ENCODE measurements around the gene ECE1. TPM values are rescaled to one million over a fixed set of nuclear protein-coding genes. Genes with fewer than 3 reads are reported as not detected.
A peak's percentile ranks its signal among the peaks of the same experiment; 100 is the strongest.

ECE1 gene
- total RNA-seq, 5 donors from 2014 or later (not counting 1 experiment from before 2014, with no cell fraction given), result 81.0 to 94.5 (median 87.1) TPM

GRCh38 chr1:21313203-21313885 lies 23.1 kb upstream of the ECE1 start:
- CTCF ChIA-PET, result interaction anchor here (0.6 to 1.4 kb wide), 2 partner anchors 20 to 824 kb away, joined by 3 read pairs; no protein-coding TSS in a partner anchor
- Mint-ChIP-seq H3K4me1 (peaks cover 50 to 56% (median 52%) of the 10 kb centered on the region in 3 donors), H3K9me3 (no peaks in the 10 kb centered on the region), H3K4me3 (no peak overlapping the region), H3K36me3 (peaks cover 15% of the 10 kb centered on the region), H3K27me3 (no peaks in the 10 kb centered on the region), H3K27ac (peak overlapping the region; percentile 19 to 25)
- 98% methylated on average over 4 of the region's 6 CpGs for WGBS (ENCODE audit: insufficient coverage)
- POLR2A ChIA-PET, result interaction anchor here in 1 of 2 donors (0.6 kb wide), 1 partner anchor 87 kb away, joined by 12 read pairs; no protein-coding TSS in a partner anchor
- Histone ChIP-seq H3K36me3 (ENCODE audit: control insufficient read depth in 2 of 2, extremely low read depth in 1 of 2, insufficient read depth in 1 of 2, low read length in 1 of 2) (peaks cover 0 to 6% of the 10 kb centered on the region in 2 donors), H3K9me3 (no peaks in the 10 kb centered on the region), H3K4me1 (ENCODE audit: control insufficient read depth in 1 of 2, extremely low read depth in 1 of 2, insufficient read depth in 2 of 2, low read length in 2 of 2) (peaks cover 7 to 40% of the 10 kb centered on the region in 2 experiments), H3K27ac (ENCODE audit: low read length) (no peak overlapping the region), H3K4me3 (ENCODE audit: control insufficient read depth in 1 of 2, extremely low read depth in 1 of 2, low read length in 1 of 2) (no peak overlapping the region), H3K27me3 (replicated peaks in 1 of 2; ENCODE audit: control insufficient read depth in 2 of 2, extremely low read depth in 1 of 2, insufficient read depth in 2 of 2, low read length in 1 of 2) (no peaks in the 10 kb centered on the region)
- ATAC-seq (replicated peaks in 1 of 4) (no peak), DNase-seq (no peak)

DNA sequence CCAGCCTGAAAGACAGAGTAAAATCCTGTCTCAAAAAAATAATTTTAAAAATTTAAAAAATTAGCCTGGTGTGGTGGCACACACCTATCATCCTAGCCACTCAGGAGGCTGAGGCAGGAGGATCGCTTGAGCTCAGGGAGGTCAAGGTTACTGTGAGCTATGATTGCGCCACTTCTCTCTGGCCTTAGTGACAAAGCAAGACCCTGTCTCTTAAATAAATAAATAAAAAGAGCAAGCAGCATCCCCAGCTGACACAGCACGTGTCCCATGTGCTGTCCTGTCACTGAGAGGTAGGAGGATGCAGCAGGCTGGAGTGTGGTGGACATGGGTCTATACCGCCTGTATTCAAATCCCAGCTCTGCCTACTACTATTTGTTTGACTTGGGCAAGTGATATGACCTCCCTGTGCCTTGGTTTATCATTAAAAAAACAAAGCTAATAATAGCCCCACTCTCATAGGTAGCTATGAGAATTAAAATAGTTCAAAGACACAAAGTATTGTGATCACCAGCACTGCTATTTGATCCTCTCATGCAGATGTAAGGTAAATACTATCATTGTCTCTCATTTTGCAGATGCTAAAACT lies 22.2 kb upstream of the ECE1 start:
- CTCF ChIA-PET, result interaction anchor here in 1 of 2 donors (0.6 kb wide), 1 partner anchor 823 kb away, joined by 3 read pairs; no protein-coding TSS in a partner anchor
- Histone ChIP-seq H3K4me1 (ENCODE audit: control insufficient read depth in 1 of 2, extremely low read depth in 1 of 2, insufficient read depth in 2 of 2, low read length in 2 of 2) (peaks cover 15 to 45% of the 10 kb centered on the region in 2 experiments), H3K4me3 (ENCODE audit: control insufficient read depth in 1 of 2, extremely low read depth in 1 of 2, low read length in 1 of 2) (no peak overlapping the region), H3K27me3 (replicated peaks in 1 of 2; ENCODE audit: control insufficient read depth in 2 of 2, extremely low read depth in 1 of 2, insufficient read depth in 2 of 2, low read length in 1 of 2) (no peaks in the 10 kb centered on the region), H3K27ac (ENCODE audit: low read length) (no peak overlapping the region), H3K9me3 (no peaks in the 10 kb centered on the region), H3K36me3 (ENCODE audit: control insufficient read depth in 2 of 2, extremely low read depth in 1 of 2, insufficient read depth in 1 of 2, low read length in 1 of 2) (peaks cover 0 to 3% of the 10 kb centered on the region in 2 donors)
- ATAC-seq (replicated peaks in 1 of 4), result no peak
- Mint-ChIP-seq H3K27ac (no peak overlapping the region), H3K9me3 (no peaks in the 10 kb centered on the region), H3K4me1 (peaks cover 55 to 61% (median 58%) of the 10 kb centered on the region in 3 donors), H3K36me3 (peaks cover 11% of the 10 kb centered on the region), H3K27me3 (no peaks in the 10 kb centered on the region), H3K4me3 (no peak overlapping the region)
- WGBS (ENCODE audit: insufficient coverage), result no CpG with 5 or more reads among the region's 4 CpGs
- POLR2A ChIA-PET, result interaction anchor here (0.6 to 0.7 kb wide), 4 partner anchors 14 to 1990 kb away, joined by 3 to 12 read pairs (median 5); no protein-coding TSS in a partner anchor
- DNase-seq, result no peak

- Mint-ChIP-seq H3K4me3 (no peak overlapping the region), H3K27ac (peak overlapping the region in 1 of 2 donors; percentile 28), H3K27me3 (no peaks in the 10 kb centered on the region), H3K36me3 (peaks cover 11% of the 10 kb centered on the region), H3K9me3 (no peaks in the 10 kb centered on the region), H3K4me1 (peaks cover 59 to 63% (median 63%) of the 10 kb centered on the region in 3 donors)
- 96% methylated on average over 5 of the region's 6 CpGs for WGBS (ENCODE audit: insufficient coverage)
- H3K4me3 ChIP-seq (ENCODE audit: control insufficient read depth in 1 of 2, extremely low read depth in 1 of 2, low read length in 1 of 2), result no peak overlapping the region
- no peak for DNase-seq
- no peak for ATAC-seq (replicated peaks in 1 of 4)
- H3K27ac ChIP-seq (ENCODE audit: low read length), result no peak overlapping the region
- ChIA-PET POLR2A (no interaction called here), CTCF (no interaction called here)
- no peaks in the 10 kb centered on the region for H3K27me3 ChIP-seq (replicated peaks in 1 of 2; ENCODE audit: control insufficient read depth in 2 of 2, extremely low read depth in 1 of 2, insufficient read depth in 2 of 2, low read length in 1 of 2)
- H3K9me3 ChIP-seq, result no peaks in the 10 kb centered on the region
- H3K36me3 ChIP-seq (ENCODE audit: control insufficient read depth in 2 of 2, extremely low read depth in 1 of 2, insufficient read depth in 1 of 2, low read length in 1 of 2), result no peaks in the 10 kb centered on the region
- peaks cover 18 to 57% of the 10 kb centered on the region in 2 experiments for H3K4me1 ChIP-seq (ENCODE audit: control insufficient read depth in 1 of 2, extremely low read depth in 1 of 2, insufficient read depth in 2 of 2, low read length in 2 of 2)
Observed at GRCh38 chr1:21311016-21311415, 20.8 kb upstream of the ECE1 start.

DNA sequence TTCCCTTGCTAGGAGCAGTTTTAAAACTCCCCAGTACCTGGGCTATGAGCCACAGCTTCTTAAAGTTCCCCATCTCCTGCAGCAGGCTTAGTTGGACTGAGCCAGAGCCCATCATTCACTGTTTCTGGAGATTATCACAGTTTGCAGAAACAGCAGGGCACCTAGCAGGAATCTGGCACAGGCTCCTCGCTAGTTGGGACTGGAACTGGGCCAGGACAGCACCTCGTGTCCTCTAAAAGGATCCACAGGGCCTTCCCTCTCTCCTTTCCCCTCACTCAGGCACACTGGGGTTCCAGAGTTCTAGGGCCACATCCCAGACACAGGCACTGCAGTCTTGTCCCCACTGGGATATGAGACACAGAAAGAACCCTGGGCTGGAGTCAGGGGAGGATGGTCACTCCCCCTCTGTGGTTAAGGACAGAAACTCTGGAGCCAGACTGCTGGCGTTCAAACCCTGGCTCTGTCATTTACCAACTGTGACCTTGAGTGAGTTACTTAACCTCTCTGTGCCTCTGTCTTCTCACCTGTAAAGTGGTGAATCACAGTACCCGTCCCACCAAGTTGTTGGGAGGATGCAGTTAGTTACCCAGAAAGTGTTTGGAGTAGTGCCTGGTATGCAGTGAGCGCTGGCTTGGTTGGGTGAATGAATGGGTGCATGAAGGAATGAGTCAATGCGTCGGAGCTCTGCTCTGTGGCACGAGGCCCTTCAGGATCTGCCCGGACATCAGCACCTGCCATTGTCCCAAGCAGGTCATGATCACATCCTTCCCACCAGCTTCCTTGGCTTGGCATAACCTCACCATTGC lies 18.8 kb upstream of the ECE1 start:
- Mint-ChIP-seq H3K36me3 (peaks cover 7% of the 10 kb centered on the region), H3K9me3 (no peaks in the 10 kb centered on the region), H3K27me3 (no peaks in the 10 kb centered on the region), H3K27ac (peak overlapping the region; percentile 31 to 79), H3K4me3 (no peak overlapping the region), H3K4me1 (peaks cover 64 to 71% (median 69%) of the 10 kb centered on the region in 3 donors)
- WGBS (ENCODE audit: insufficient coverage), result 82% methylated on average over 6 of the region's 9 CpGs
- ChIA-PET POLR2A (interaction anchor here (0.6 kb wide), 3 partner anchors 15 to 38 kb away, joined by 3 to 6 read pairs (median 4); no protein-coding TSS in a partner anchor), CTCF (interaction anchor here in 1 of 2 donors (0.6 kb wide), 1 partner anchor 39 kb away, joined by 5 read pairs; no protein-coding TSS in a partner anchor)
- H3K27me3 ChIP-seq (replicated peaks in 1 of 2; ENCODE audit: control insufficient read depth in 2 of 2, extremely low read depth in 1 of 2, insufficient read depth in 2 of 2, low read length in 1 of 2), result no peaks in the 10 kb centered on the region
- H3K36me3 ChIP-seq (ENCODE audit: control insufficient read depth in 2 of 2, extremely low read depth in 1 of 2, insufficient read depth in 1 of 2, low read length in 1 of 2), result no peaks in the 10 kb centered on the region
- H3K4me1 ChIP-seq (ENCODE audit: control insufficient read depth in 1 of 2, extremely low read depth in 1 of 2, insufficient read depth in 2 of 2, low read length in 2 of 2), result peaks cover 18 to 60% of the 10 kb centered on the region in 2 experiments
- H3K9me3 ChIP-seq, result no peaks in the 10 kb centered on the region
- no peak overlapping the region for H3K4me3 ChIP-seq (ENCODE audit: control insufficient read depth in 1 of 2, extremely low read depth in 1 of 2, low read length in 1 of 2)
- ATAC-seq (replicated peaks in 1 of 4), result no peak
- H3K27ac ChIP-seq (ENCODE audit: low read length), result peak overlapping the region; percentile 16
- no peak for DNase-seq

DNA sequence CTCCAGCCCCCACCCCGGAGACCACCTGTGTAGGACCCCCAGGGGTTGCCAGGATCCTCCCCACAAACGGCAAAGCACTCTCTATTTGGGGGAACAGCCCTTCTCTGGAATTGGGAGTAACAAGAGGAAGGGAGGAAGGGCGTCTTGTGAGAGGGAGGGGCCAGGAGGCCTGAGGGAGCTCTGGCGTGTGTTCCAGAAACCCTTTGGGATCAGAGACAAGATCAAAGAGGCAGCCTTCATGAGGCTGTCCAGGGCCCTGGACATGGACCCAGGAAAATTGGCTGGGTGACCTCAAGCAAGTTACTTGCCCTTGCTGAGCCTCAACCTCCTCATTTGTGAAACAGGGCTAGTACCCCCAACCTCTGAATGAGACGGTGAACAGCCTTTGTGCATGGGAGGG lies 18.1 kb upstream of the ECE1 start:
- Histone ChIP-seq H3K9me3 (no peaks in the 10 kb centered on the region), H3K27me3 (replicated peaks in 1 of 2; ENCODE audit: control insufficient read depth in 2 of 2, extremely low read depth in 1 of 2, insufficient read depth in 2 of 2, low read length in 1 of 2) (no peaks in the 10 kb centered on the region), H3K27ac (ENCODE audit: low read length) (peak overlapping the region; percentile 20), H3K36me3 (ENCODE audit: control insufficient read depth in 2 of 2, extremely low read depth in 1 of 2, insufficient read depth in 1 of 2, low read length in 1 of 2) (no peaks in the 10 kb centered on the region), H3K4me1 (ENCODE audit: control insufficient read depth in 1 of 2, extremely low read depth in 1 of 2, insufficient read depth in 2 of 2, low read length in 2 of 2) (peaks cover 18 to 58% of the 10 kb centered on the region in 2 experiments), H3K4me3 (ENCODE audit: control insufficient read depth in 1 of 2, extremely low read depth in 1 of 2, low read length in 1 of 2) (no peak overlapping the region)
- ChIA-PET CTCF (interaction anchor here in 1 of 2 donors (0.6 kb wide), 1 partner anchor 99 kb away, joined by 4 read pairs; no protein-coding TSS in a partner anchor), POLR2A (no interaction called here)
- Mint-ChIP-seq H3K4me3 (no peak overlapping the region), H3K36me3 (peaks cover 7% of the 10 kb centered on the region), H3K27ac (peak overlapping the region; percentile 73 to 79), H3K9me3 (no peaks in the 10 kb centered on the region), H3K4me1 (peaks cover 59 to 68% (median 66%) of the 10 kb centered on the region in 3 donors), H3K27me3 (no peaks in the 10 kb centered on the region)
- 100% methylated on average over 2 of the region's 5 CpGs for WGBS (ENCODE audit: insufficient coverage)
- ATAC-seq (replicated peaks in 1 of 4) (no peak), DNase-seq (no peak)

All from T-cell (primary cell).